ENCODE data around the gene ASCC1.
"Not testable (repeated sequence)": the region's sequence is repeated elsewhere in the genome, so short reads cannot be mapped to it uniquely, and the experiment has no call there.

ASCC1 gene

DNA sequence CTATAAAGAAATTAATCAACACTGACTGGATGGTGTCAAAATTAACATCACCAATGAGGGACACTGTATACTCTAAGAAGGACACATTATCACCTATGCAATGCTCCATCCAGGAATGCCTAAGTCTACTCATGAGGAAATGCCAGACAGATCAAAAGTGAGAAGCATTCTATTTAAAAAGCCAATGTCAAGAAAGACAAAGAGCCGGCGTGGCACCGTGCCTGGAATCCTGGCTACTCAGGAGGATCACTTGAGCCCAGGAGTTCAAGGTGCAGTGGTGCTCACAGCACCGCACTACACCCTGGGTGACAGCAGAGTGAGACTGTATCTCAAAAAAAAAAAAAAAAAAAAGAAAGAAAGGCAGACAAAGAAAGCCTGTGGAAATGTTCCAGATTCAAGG, 45.8 kb downstream of the ASCC1 start:
- no peak for DNase-seq (ENCODE audit: low read depth)

DNA sequence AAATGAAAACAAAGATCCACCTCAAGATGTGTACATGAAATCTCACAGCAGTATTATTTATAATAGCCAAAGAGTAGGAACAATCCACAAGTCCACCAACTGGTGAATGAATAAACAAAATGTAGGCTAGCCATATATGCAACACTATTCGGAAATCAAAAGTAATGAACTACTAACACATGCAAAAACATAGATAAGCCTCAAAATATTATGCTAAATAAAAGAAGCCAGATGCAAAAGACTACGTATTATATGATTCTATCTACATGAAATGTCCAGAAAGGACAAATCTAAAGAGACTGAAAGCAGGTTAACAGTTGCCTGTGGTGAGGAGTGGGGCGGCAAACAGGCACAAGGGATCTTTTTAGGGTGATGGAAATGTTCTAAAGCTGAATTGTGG, 49.0 kb downstream of the ASCC1 start:
- DNase-seq (ENCODE audit: low read depth), result no peak

DNA sequence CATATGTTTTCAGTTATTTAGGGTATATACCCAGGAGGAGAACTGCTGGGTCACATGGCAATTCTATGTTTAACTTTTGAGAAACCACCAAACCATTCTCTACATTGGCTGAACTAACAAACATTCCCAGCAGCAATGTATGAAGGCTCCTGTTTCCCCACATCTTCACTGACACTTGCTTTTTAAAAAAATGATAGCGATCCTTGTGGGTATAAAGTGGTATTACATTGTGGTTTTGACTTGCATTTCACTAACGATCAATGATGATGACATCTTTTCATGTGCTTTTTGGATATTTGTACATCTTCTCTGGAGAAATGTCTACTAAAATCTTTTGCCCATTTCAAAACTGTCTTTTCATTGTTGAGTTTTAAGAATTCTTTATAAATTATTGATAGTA, 51.5 kb downstream of the ASCC1 start:
- no peak for DNase-seq (ENCODE audit: low read depth)

DNA sequence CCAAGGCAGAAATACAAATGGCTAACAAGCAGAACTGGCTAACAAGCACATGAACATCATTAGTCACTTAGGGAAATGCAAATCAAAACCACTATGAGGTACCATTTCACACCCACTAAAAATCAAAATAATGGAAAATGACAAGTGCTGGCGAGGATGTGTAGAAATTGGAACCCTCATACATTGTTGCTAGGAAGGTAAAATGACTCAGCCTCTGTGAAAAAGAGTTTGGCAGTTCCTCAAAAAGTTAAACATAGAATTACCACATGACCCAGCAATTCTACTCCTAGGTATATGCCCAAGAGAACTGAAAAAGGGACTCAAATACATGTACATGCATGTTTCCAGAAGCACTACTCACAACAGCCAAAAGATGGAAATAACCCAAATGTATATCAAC, 53.1 kb downstream of the ASCC1 start:
- DNase-seq (ENCODE audit: low read depth), result peak; percentile 22

DNA sequence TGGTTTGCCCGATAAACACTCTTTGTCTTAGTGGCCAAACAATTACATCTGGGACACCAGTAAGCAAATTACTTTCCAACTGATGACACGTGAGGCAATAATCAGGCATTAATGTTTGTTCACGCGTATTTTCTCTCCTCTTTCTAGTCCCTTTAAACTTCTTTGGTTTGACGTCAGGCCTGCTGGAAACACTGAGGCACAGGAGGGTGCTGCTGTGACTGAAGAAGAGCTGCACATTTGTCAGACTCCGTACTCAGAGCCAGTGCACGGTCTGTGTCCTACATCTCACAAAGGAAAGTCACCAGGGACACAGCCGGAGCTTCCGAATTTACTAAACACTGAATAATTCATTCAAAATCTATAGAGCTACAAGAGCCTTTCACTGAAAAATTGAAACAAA, 57.9 kb downstream of the ASCC1 start:
- DNase-seq (ENCODE audit: low read depth), result no peak

DNA sequence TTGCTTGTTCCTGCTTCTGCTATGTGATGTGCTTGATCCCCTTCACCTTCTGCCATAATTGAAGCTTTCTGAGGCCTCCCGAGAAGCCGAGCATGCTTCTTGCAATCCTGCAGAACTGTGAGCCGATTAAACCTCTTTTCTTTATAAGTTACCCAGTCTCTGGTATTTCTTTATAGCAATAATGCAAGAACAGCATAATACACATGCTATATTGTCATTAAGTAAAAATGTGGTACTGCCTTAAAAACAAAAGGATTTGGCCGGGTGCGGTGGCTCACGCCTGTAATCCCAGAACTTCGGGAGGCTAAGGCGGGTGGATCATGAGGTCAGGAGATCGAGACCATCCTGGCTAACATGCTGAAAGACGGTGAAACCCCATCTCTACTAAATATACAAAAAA, 59.9 kb downstream of the ASCC1 start:
- DNase-seq (ENCODE audit: low read depth), result no peak

DNA sequence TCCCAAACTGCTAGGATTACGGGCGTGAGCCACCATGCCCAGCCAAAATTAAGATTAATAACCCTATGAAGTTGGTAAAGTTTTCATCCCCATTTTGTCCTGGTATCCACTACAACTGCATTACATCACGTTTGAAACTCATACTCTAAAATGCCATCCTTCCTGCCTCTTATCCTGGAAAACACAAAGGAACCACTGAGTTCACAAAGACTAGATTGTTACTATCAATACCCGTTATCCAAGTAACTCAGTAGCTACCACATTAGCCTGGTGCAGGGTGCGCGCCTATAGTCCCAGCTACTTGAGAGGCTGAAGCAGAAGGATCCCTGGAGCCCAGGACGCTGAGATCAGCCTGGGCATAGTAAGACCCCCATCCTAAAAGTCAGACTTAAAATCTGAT, 63.8 kb downstream of the ASCC1 start:
- DNase-seq (ENCODE audit: low read depth), result no peak

DNA sequence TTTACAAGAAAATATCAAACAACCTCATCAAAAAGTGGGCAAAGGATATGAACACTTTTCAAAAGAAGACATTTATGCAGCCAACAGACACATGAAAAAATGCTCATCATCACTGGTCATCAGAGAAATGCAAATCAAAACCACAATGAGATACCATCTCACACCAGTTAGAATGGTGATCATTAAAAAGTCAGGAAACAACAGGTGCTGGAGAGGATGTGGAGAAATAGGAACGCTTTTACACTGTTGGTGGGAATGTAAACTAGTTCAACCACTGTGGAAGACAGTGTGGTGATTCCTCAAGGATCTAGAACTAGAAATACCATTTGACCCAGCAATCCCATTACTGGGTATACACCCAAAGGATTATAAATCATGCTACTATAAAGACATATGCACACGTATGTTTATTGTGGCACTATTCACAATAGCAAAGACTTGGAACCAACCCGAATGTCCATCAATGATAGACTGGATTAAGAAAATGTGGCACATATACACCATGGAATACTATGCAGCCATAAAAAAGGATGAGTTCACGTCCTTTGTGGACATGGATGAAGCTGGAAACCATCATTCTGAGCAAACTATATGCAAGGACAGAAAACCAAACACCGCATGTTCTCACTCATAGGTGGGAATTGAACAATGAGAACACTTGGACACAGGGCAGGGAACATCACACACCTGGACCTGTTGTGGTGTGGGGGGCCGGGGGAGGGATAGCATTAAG, 65.2 kb downstream of the ASCC1 start:
- not testable (repeated sequence) for DNase-seq (ENCODE audit: low read depth)

DNA sequence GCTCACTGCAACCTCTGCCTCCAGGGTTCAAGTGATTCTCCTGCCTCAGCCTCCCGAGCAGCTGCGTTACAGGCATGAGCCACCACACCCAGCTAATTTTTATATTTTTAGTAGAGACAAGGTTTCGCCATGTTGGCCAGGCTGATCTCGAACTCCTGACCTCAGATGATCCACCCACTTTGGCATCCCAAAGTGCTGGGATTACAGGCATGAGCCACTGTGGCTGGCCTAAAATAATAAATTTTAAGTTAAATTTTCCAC, 68.8 kb downstream of the ASCC1 start:
- DNase-seq (ENCODE audit: low read depth), result not testable (repeated sequence)

DNA sequence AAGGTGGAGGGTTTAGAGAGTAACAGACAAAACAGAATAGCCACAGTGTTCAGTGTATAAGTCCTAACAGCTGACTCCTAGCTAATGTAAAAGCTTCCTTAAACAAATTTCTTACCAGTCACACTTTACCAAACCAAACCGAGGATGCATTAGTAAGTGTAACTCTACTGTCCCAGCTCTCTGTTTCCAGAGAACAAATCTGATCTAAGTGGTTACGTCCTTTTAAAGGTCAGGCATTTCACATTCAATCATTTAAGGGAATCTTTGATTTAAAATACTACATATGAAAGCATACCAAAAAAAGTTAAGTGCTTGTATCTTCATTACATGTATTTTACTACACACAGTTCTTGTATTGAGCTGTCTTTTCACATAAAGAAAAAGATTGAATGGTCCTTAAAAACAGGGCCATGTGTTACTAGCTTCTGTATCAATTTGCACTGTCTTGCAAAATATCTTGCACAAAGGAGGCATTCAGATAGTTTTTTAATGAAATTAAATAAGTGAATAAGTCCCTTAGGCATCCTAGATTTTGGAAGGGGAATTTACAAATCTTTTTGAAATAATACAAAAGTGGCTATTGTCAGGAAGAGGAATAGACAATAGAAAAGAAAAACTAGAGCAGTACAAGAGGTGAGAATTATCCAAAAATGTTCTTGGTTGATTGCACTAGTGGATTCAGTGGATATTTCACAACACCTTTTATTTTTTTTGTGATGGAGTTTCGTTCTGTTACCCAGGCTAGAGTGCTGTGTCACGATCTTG, 69.3 kb downstream of the ASCC1 start:
- DNase-seq (ENCODE audit: low read depth), result no peak

DNA sequence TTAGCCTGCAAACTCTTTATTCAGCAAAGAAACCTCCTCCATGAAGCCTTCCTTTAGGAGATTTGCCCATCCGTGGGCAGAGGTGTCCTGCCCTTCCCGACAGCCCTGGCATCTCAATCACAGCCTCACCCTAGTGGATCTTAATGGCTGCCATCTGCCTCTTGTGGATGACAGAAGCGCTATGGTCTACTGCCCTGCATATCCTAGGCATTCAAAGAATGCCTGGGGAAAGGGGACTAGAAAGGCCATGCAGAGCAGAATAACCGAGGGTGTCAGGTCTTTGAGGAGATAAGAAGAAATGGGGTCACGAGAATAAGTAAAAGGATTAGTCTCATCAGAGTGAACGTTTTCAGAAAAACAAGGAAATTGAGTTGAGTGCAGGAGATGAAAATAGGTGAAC, 70.0 kb downstream of the ASCC1 start:
- DNase-seq (ENCODE audit: low read depth), result no peak

DNA sequence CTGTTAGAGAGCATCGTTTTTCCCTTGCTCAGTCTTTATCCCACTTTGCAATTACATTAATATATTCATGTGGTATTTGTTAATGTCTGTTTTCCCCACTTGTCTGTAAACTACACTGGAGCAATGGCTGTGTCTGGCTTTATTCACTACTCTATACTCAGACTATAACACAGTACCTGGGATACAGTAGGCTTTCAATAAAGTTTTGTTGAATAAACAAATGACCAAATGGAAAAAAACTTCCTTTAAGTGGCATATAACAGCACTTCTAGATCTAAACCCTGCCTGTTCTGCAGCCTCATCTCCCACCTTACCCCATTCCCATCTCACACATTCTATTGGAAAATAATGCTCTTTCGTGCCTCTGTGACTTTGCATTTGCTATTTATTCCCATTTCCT, 70.4 kb downstream of the ASCC1 start:
- no peak for DNase-seq (ENCODE audit: low read depth)

DNA sequence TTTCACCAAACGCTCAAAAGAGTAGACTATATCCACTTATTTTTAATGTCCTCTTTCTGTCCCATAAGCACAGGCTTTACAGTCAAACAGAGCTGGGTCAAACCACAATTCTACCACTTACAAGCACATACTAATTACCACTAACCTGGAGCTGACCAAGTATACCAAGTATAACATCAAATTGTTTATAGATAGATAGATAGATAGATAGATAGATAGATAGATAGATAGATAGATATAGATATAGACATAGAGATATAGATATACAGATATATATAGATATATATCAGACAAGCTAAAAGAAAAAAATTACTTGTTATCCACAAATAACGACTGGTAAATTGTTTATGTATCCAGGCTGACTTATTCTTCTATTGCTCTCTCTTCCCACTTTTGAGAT, 75.2 kb downstream of the ASCC1 start:
- DNase-seq (ENCODE audit: low read depth), result no peak

DNA sequence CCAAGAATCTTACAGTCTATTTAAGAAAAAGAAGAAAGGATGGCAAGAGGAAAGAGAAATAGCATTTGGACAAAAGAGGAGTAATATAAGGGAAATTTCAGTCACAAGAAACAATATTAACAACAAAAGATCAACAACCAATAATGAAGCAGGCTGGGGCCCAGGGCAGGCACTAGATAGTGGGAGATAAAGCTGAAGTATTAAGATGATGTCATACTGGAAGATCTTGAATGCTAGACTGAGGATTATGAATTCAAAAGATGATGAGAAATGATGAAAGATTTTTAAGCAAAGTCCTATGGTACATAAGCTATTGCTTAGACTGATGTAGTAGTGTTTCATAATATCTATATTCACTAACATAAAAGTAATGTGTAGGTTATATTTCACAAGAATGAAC, 75.9 kb downstream of the ASCC1 start:
- no peak for DNase-seq (ENCODE audit: low read depth)

DNA sequence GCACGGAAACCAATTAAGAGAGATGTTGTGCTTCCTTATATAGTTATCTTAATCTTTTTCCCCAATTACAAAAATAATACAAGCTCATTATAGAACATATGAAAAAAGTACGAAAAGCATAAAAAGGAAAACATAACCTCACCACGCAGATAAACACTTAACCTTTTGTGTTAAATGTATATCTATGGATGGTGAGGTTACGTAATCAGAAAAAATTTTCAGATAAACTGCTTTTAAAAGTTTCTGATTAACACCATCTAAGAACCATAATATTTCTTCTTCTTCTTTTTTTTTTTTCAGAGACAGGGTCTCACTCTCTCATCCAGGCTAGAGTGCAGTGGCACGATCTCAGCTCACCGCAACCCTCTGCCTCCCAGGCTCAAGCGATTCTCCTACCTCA, 78.5 kb downstream of the ASCC1 start:
- no peak for DNase-seq (ENCODE audit: low read depth)

DNA sequence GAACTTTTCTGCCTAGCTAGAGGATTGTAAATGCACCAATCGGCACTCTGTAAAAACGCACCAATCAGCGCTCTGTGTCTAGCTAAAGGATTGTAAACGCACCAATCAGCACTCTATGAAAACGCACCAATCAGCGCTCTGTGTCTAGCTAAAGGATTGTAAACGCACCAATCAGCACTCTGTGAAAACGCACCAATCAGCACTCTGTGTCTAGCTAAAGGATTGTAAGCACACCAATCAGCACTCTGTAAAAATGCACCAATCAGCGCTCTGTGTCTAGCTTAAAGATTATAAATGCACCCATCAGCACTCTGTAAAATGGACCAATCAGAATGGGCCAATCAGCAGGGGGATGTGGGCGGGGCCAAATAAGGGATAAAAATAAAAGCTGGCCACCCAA, 79.9 kb downstream of the ASCC1 start:
- not testable (repeated sequence) for DNase-seq (ENCODE audit: low read depth)

DNA sequence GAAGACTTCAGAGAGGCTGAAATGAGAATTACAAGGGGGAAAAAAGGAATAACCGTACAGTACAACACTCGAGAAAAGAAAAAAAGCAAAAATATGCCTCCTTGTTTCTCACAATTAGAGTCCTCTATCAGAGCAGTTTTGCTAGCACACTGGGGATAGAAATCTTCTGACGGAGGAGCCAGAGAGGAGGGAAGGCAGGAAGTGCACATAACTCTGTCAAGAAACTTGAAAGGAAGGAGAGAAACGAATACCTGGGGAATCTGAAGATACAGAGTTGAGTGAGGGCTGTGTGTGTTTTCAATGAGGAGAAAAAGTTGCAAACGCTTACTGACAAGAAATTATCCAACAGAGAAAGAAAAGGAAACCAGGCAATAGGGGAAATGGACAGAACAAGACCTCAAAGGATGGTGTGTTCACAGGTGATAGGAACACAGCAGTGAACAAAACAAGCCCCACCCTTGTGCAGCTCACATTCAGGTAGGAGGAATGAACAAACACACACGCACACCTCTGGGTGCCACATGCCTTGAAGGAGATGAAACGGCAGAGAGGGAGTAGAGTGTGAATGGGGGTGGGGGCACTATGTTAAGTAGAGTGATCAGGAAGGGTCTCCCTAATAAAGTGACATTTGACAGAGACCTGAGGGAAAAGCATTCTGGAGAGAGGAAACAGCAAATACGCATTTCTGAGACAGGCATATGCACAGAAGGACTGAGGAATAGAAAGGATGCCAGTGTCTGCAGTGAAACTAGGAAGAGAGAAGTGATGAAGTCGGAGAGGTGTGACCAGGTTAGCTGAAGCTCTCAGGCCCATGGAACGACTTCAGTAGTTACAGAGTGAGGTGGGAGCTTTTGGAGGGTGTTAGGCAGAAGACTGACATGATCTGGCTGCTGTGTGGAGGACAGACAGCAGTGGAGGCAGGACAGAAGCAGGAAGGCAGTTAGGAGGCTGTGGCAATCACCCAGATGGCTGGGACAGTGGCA, 81.0 kb downstream of the ASCC1 start:
- DNase-seq (ENCODE audit: low read depth), result no peak

DNA sequence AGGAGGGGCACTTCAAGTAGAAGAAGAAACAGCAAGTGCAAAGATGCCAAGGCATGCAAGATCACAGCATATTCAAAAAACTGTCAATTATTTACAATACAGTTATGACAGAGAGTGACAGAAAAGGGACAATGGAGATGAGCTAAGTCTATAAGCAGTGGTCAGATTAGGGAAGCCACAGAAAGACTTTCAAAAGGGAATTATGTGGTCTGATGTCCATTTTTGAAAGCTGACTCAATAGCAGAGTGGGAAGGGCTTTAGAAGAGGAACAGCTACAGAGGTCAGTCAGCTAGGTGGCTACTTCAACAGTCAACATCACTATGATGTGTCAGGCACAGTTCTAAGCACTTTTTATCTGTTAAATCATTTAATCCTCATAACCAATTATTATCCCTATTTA, 82.6 kb downstream of the ASCC1 start:
- peak; percentile 54 for DNase-seq (ENCODE audit: low read depth)

DNA sequence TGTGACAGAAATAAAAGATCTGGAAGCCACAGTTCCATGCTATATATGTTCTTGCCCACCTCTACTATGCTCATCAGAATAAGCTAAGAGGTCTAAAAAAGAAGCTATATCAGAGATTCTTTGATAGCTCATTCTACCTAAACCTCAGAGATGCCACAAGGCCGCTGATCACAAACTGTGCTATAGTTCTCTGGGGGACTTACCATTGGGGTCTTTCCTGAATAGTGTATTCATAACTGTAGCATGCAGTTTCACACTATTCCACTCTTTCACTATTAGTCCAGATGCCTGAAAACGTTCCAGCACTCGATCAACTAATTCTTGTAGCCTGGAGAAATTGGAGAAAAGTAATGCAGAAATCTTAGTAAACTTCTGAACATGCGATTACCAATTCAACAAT, 83.2 kb downstream of the ASCC1 start:
- DNase-seq (ENCODE audit: low read depth), result no peak

DNA sequence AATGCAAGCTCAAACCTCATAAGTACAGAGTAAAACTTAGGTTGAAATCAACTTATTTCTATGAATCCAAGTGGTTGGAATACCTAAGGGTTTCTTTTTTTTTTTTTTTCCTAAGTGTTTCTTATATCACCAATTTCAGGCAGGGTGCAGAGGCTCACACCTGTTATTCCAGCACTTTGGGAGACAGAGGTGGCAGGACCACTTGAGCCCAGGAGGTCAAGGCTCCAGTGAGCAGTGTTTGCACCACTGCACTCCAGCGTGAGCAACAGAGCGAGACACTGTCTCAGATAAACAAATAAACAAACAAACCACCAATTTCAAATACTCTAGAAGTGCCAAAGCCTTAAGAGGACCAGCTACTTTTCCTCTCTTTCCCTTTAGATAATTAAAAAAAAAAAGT, 88.5 kb downstream of the ASCC1 start:
- DNase-seq (ENCODE audit: low read depth), result no peak

DNA sequence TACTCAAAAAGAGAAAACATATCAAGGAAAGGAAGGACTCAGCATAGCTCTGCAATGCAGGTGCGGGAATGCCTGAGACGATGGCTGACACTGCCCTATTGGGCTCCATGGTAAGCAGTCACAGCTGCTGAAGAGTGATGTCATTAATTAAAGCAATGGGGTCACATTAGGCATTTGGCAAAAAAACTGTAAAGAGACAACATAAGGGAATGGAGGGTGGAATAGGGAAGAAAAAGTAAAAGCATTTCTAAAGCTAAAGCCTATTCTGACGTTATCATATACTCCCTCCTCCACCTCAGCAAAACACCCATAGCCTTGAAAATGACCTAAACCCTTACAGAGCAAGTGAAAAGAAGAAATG, 89.2 kb downstream of the ASCC1 start:
- DNase-seq (ENCODE audit: low read depth), result no peak

DNA sequence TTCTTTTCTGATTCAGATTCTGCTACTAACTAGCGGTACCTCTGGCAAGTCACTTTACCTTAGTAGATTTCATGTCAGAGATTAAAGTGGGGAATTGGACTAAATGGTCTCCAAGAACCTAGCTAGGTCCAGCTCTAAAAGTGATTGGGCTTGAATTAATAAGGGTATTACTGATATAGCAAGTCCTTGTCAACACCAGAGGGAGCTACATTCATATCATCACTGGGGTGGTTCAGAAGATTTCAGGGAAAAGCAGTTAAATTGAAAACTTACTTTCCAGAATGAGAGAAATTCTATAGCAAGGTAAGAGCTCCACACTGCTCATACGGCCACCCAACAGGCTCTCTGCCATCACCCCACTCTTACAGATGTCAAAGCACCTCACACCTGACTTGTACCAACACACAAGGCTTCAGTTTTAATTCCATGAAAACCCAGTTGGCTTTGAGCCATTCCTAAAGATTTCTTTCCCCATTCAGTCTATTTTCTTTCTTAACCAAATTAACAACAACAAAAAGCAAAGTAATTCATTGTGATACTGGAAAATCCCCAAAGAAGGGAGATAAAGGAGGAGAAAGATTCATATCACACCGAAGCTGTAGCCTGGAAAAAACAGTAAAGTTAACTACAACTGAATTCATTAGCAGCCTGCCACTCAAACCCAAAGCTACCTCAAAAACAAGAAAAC, 89.7 kb downstream of the ASCC1 start:
- DNase-seq (ENCODE audit: low read depth), result peak; percentile 28
